ENCODE data around the gene PRDM13. TPM values are rescaled to one million over a fixed set of nuclear protein-coding genes. Genes with fewer than 3 reads are reported as not detected.

Gene PRDM13
- total and polyA plus RNA-seq, 12 donors, result not detected

DNA sequence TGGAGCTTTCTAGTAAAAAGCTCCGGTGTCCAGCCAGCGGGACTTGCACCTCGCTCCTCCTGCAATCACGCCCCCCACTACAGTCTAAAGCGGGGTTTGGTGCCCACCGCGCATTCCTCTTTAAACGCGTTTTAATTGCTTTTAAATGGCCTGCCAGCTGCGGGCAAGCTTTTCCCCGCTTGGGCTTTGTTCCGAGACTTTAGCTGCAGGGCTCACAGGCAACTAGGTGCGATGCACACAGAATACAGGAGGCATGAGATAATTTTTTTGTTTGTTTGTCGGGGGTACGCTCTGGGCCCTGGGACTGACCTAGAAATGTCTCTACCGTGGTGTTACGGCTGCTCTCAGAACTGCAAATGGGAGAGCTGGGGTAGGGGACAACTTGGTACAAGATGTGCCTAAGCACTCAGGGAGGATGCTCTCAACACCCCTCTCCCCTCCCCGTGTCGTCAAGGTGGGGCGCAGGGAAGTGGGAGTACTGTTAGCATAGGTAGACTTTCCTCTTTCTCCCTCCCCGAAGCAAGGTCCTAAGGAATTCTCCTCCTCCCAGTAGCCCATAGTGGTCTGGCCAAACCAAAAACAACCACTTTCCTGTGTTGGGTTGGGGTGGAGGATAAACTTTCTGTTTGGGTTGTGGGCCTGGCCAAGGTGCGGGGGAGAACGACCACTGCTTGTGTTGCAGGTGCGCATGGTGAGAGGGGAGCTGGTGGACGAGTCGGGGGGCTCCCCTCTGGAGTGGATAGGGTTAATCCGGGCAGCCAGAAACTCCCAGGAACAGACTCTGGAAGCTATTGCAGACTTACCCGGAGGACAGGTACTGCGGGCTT is 1.6 kb downstream of the PRDM13 start:
- Histone ChIP-seq H3K27ac (no peak overlapping the region), H3K4me3 (no peak overlapping the region), H3K4me1 (peaks cover 2 to 44% (median 23%) of the 10 kb centered on the region in 9 donors), H3K36me3 (no peaks in the 10 kb centered on the region), H3K9me3 (no peaks in the 10 kb centered on the region), H3K27me3 (peaks cover 51 to 100% (median 100%) of the 10 kb centered on the region in 7 donors)
- 3 to 5% methylated on average over 29 of the region's 29 CpGs for WGBS, 2 donors
- DNase-seq, result no peak
- ATAC-seq, result no peak
- no peak for TF ChIP-seq CTCF (IDR thresholded peaks at IDR 0.05)
- intact Hi-C loops (cut with DNase I), result loop anchor here in 1 of 10 donors (10.0 kb wide), 1 partner anchor 137 kb away; no protein-coding TSS in a partner anchor

GRCh38 chr6:99608886-99609482 is 2.4 kb downstream of the PRDM13 start:
- Histone ChIP-seq H3K27me3 (peaks cover 51 to 100% (median 100%) of the 10 kb centered on the region in 7 donors), H3K36me3 (no peaks in the 10 kb centered on the region), H3K4me3 (no peak overlapping the region), H3K4me1 (peaks cover 0 to 44% (median 23%) of the 10 kb centered on the region in 9 donors), H3K9me3 (no peaks in the 10 kb centered on the region), H3K27ac (no peak overlapping the region)
- DNase-seq, result no peak
- intact Hi-C loops (cut with DNase I), result loop anchor here in 1 of 10 donors (10.0 kb wide), 1 partner anchor 136 kb away; no protein-coding TSS in a partner anchor
- 4 to 5% methylated on average over 24 of the region's 24 CpGs for WGBS, 2 donors
- TF ChIP-seq CTCF (IDR thresholded peaks at IDR 0.05), result no peak
- no peak for ATAC-seq

GRCh38 chr6:99609905-99610489 is 3.4 kb downstream of the PRDM13 start:
- peaks cover 0 to 44% (median 23%) of the 10 kb centered on the region in 9 donors for H3K4me1 ChIP-seq

More at GRCh38 chr6:99609905-99610489, 3.4 kb downstream of the PRDM13 start:
- Histone ChIP-seq H3K9me3 (no peaks in the 10 kb centered on the region), H3K4me3 (no peak overlapping the region), H3K27me3 (peaks cover 51 to 100% (median 100%) of the 10 kb centered on the region in 7 donors), H3K27ac (no peak overlapping the region), H3K36me3 (no peaks in the 10 kb centered on the region)
- ATAC-seq (no peak), DNase-seq (no peak)
- WGBS, 2 donors, result 11 to 14% methylated on average over 2 of the region's 2 CpGs
- intact Hi-C loops (cut with DNase I), result loop anchor here in 1 of 10 donors (10.0 kb wide), 1 partner anchor 135 kb away; no protein-coding TSS in a partner anchor
- no peak for TF ChIP-seq CTCF (IDR thresholded peaks at IDR 0.05)
